ENCODE data around the gene DERA.
"Not testable (repeated sequence)": the region's sequence is repeated elsewhere in the genome, so short reads cannot be mapped to it uniquely, and the experiment has no call there.

DNA sequence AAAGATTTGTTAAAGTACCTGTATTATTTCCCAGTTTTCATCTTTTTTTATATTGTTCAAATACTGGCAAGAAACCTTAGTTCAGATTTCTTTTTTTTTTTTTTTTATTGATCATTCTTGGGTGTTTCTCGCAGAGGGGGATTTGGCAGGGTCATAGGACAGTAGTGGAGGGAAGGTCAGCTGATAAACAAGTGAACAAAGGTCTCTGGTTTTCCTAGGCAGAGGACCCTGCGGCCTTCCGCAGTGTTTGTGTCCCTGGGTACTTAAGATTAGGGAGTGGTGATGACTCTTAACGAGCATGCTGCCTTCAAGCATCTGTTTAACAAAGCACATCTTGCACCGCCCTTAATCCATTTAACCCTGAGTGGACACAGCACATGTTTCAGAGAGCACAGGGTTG lies 799 bp downstream of the DERA start:
- TF ChIP-seq, protein P1, sequence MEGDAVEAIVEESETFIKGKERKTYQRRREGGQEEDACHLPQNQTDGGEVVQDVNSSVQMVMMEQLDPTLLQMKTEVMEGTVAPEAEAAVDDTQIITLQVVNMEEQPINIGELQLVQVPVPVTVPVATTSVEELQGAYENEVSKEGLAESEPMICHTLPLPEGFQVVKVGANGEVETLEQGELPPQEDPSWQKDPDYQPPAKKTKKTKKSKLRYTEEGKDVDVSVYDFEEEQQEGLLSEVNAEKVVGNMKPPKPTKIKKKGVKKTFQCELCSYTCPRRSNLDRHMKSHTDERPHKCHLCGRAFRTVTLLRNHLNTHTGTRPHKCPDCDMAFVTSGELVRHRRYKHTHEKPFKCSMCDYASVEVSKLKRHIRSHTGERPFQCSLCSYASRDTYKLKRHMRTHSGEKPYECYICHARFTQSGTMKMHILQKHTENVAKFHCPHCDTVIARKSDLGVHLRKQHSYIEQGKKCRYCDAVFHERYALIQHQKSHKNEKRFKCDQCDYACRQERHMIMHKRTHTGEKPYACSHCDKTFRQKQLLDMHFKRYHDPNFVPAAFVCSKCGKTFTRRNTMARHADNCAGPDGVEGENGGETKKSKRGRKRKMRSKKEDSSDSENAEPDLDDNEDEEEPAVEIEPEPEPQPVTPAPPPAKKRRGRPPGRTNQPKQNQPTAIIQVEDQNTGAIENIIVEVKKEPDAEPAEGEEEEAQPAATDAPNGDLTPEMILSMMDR (conservative IDR thresholded peaks at IDR 0.05 in 1 of 2, IDR thresholded peaks at IDR 0.05 in 1 of 2; ENCODE audit: low read depth in 1 of 2, low read length in 2 of 2), result not testable (repeated sequence)
- TF ChIP-seq EZH2 (IDR thresholded peaks at IDR 0.05; ENCODE audit: low read length, missing control alignments), result not testable (repeated sequence)

Data from fibroblast of lung (primary cell).